ENCODE results near the gene COTL1. TPM values are rescaled to one million over a fixed set of nuclear protein-coding genes. Genes with fewer than 3 reads are reported as not detected.

COTL1 gene
- total and polyA plus RNA-seq, 9 of the 15 experiments (the other 6 are each of a cell fraction or from before 2014, with no cell fraction given) = 27.7 to 185 (median 72.5) TPM

DNA sequence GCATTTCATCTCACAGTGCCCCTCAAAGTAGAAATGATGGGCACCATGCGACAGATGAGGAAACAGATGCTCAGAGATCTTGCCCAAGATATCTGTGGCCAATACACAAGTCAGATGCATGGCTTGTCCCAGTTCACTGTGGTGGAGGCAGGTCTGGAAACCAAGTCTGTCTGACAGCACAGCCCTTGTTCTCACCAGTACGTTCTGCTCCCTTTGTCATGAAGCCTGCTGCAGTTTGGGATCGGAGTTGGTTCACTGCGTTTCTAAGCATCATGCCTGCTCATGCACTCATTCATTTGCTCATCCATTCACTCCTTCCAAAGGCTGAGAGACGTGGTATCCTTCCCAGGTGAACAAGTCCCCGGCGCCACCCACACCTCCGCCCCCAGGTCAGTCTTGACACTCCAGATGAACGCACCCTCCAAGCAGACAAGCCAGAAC, 86.2 kb downstream of the COTL1 start (continued):
- TF ChIP-seq, protein P1, sequence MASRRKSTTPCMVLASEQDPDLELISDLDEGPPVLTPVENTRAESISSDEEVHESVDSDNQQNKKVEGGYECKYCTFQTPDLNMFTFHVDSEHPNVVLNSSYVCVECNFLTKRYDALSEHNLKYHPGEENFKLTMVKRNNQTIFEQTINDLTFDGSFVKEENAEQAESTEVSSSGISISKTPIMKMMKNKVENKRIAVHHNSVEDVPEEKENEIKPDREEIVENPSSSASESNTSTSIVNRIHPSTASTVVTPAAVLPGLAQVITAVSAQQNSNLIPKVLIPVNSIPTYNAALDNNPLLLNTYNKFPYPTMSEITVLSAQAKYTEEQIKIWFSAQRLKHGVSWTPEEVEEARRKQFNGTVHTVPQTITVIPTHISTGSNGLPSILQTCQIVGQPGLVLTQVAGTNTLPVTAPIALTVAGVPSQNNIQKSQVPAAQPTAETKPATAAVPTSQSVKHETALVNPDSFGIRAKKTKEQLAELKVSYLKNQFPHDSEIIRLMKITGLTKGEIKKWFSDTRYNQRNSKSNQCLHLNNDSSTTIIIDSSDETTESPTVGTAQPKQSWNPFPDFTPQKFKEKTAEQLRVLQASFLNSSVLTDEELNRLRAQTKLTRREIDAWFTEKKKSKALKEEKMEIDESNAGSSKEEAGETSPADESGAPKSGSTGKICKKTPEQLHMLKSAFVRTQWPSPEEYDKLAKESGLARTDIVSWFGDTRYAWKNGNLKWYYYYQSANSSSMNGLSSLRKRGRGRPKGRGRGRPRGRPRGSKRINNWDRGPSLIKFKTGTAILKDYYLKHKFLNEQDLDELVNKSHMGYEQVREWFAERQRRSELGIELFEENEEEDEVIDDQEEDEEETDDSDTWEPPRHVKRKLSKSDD (conservative IDR thresholded peaks at IDR 0.05; ENCODE audit: low read length) = no peak
- no peak for TF ChIP-seq ARHGAP35 (IDR thresholded peaks at IDR 0.05; ENCODE audit: partially characterized antibody)

DNA sequence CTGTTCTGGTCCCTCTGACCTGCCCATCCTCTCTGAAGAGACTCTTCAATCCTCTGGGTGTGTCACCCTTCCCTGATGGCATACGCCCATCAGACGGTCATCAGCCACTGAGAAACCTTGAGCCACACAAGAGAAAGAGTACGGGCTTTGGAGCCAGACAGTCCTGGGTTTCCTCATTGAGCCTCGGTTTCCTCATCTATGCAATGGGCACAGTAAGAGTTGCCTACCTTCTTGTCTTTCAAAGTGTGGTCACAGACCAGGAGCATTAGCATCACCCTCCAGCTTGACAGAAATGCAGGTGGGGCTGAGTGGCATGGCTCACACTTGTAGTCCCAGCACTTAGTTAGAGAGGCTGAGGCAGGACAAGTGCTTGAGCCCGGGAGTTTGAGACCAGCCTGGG, 87.3 kb downstream of the COTL1 start:
- Histone ChIP-seq H3K4me2 (ENCODE audit: insufficient read depth, low read length) (no peak overlapping the region), H3K27me3 (ENCODE audit: control insufficient read depth in 2 of 2, insufficient read depth in 2 of 2, low read length in 2 of 2) (peaks cover 0 to 3% of the 10 kb centered on the region in 2 experiments; a peak in 2 of 5 replicates), H3K4me3 (no peak overlapping the region), H3K9ac (ENCODE audit: insufficient read depth in 1 of 2, low read depth in 2 of 2, low read length in 2 of 2) (no peak overlapping the region; a peak in 1 of 4 replicates), H3K36me3 (ENCODE audit: control insufficient read depth, insufficient read depth, low read length) (no peaks in the 10 kb centered on the region), H3K79me2 (ENCODE audit: control insufficient read depth, insufficient read depth, low read length) (no peaks in the 10 kb centered on the region), H2AFZ (ENCODE audit: low read depth, low read length) (no peak overlapping the region), H3K9me3 (replicated peaks; ENCODE audit: control insufficient read depth, insufficient read depth, low read depth, low read length) (no peaks in the 10 kb centered on the region), H3K4me1 (replicated peaks in 1 of 2; ENCODE audit: control insufficient read depth in 2 of 2, insufficient read depth in 2 of 2, low read length in 2 of 2) (peaks cover 11 to 24% of the 10 kb centered on the region in 2 experiments; a peak in 4 of 5 replicates), H3K27ac (ENCODE audit: extremely low read depth, low read depth, low read length) (no peak overlapping the region), H4K20me1 (replicated peaks; ENCODE audit: control insufficient read depth, insufficient read depth, low read length) (no peaks in the 10 kb centered on the region), H3K9me1 (ENCODE audit: control insufficient read depth, insufficient read depth, low read length) (no peaks in the 10 kb centered on the region)
- in situ Hi-C loops (cut with MboI) (no loop called here), intact Hi-C loops (cut with micrococcal nuclease) (no loop called here)
- DNase-seq (ENCODE audit: extremely low read depth in 1 of 4, low spot score in 3 of 4) (no peak), ATAC-seq (no peak), FAIRE-seq (no peak)
- no TSS peak for BruUV-seq (replicated peaks)
- 32% methylated on average over 5 of the region's 5 CpGs for WGBS (ENCODE audit: insufficient coverage, low coverage, missing lambda C conversion rate)
- POLR2A ChIA-PET = no interaction called here
- CTCF ChIA-PET (ENCODE audit: low intra/inter-chr PET ratio) = no interaction called here
- TF ChIP-seq ZKSCAN8 (CRISPR knock-in tag; IDR thresholded peaks at IDR 0.05) (no peak), YY1 (IDR thresholded peaks at IDR 0.05; ENCODE audit: borderline replicate concordance in 1 of 3, control insufficient read depth in 1 of 3, extremely low read depth in 1 of 3, insufficient read depth in 3 of 3, insufficient read length in 1 of 3, insufficient replicate concordance in 2 of 3, low read depth in 1 of 3, low read length in 2 of 3) (no peak), ESRRB (CRISPR knock-in tag; IDR thresholded peaks at IDR 0.05; ENCODE audit: borderline replicate concordance) (no peak), RBM25 (IDR thresholded peaks at IDR 0.05; ENCODE audit: low read depth, low read length, severe bottlenecking) (peak; percentile 83), SMARCA5 (IDR thresholded peaks at IDR 0.05) (no peak), BCOR (IDR thresholded peaks at IDR 0.05) (0 out of 2 replicates have a peak, but pooled peaks have one; percentile 29), KDM1A (IDR thresholded peaks at IDR 0.05) (peak; percentile 13 to 54; a peak in 2 of 4 replicates), TFAM (CRISPR knock-in tag; conservative IDR thresholded peaks at IDR 0.05) (no peak)
- TF ChIP-seq, protein P2, sequence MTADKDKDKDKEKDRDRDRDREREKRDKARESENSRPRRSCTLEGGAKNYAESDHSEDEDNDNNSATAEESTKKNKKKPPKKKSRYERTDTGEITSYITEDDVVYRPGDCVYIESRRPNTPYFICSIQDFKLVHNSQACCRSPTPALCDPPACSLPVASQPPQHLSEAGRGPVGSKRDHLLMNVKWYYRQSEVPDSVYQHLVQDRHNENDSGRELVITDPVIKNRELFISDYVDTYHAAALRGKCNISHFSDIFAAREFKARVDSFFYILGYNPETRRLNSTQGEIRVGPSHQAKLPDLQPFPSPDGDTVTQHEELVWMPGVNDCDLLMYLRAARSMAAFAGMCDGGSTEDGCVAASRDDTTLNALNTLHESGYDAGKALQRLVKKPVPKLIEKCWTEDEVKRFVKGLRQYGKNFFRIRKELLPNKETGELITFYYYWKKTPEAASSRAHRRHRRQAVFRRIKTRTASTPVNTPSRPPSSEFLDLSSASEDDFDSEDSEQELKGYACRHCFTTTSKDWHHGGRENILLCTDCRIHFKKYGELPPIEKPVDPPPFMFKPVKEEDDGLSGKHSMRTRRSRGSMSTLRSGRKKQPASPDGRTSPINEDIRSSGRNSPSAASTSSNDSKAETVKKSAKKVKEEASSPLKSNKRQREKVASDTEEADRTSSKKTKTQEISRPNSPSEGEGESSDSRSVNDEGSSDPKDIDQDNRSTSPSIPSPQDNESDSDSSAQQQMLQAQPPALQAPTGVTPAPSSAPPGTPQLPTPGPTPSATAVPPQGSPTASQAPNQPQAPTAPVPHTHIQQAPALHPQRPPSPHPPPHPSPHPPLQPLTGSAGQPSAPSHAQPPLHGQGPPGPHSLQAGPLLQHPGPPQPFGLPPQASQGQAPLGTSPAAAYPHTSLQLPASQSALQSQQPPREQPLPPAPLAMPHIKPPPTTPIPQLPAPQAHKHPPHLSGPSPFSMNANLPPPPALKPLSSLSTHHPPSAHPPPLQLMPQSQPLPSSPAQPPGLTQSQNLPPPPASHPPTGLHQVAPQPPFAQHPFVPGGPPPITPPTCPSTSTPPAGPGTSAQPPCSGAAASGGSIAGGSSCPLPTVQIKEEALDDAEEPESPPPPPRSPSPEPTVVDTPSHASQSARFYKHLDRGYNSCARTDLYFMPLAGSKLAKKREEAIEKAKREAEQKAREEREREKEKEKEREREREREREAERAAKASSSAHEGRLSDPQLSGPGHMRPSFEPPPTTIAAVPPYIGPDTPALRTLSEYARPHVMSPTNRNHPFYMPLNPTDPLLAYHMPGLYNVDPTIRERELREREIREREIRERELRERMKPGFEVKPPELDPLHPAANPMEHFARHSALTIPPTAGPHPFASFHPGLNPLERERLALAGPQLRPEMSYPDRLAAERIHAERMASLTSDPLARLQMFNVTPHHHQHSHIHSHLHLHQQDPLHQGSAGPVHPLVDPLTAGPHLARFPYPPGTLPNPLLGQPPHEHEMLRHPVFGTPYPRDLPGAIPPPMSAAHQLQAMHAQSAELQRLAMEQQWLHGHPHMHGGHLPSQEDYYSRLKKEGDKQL (CRISPR knock-in tag; IDR thresholded peaks at IDR 0.05; ENCODE audit: borderline replicate concordance) = no peak

Measured in K562 (cell line).